HG03342 (cell line): ENCODE measurements around the gene SLC35F3.
"Not testable (repeated sequence)": the region's sequence is repeated elsewhere in the genome, so short reads cannot be mapped to it uniquely, and the experiment has no call there.

Experiments
- ATAC-seq: cut with Tn5 transposase; IDR thresholded peaks from one replicate; pipeline ENCODE4 v1.9.1; 2021; ENCODE audit warnings: mild to moderate bottlenecking, moderate library complexity; ENCODE audit not compliant: unreplicated experiment

SLC35F3 gene

DNA sequence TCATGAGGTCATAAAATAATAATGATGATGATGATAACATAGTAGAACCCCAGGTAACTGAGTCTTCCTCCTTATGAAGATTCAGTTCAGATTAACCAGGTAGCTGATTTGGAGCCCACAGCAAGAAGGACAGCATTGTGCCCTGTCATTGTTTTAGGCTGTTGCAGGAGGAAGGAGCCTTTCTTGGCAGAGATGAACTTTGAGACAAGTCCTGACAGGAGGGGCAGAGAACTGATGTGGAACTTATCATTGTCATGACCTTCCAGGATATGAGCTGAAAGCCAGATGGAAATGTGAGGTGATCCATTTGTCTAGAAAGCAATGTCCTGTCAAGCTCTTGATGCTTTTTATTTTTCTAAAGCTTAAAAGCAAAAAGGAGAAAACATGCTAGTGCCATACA, 336.2 kb downstream of the SLC35F3 start:
- no peak for ATAC-seq

DNA sequence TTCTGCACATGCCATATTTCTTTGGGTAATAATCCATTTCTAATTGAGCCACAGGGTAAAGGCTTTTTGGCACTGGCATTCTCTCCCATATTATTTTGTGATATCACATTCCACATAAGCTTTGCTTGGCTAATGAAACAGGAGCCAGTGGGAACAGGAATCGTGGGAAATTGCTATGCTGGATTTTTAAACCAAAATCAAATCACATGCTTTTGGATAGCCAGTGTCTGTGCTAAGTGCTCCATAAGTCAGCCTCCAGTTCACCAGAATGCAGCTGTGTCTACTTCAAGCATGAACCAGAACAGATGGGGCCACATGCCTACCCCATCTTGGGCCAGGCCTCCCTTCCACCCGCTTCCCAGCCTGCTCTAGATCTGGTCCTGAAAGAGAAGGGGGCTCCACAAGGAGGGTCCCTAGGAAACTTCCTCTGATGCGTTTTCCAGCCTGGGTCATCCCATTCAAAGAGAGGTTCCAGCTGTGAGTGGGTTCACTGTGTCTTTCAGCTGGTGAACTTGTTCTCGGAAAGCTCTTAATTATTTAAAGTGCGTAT, 337.5 kb downstream of the SLC35F3 start:
- no peak for ATAC-seq

DNA sequence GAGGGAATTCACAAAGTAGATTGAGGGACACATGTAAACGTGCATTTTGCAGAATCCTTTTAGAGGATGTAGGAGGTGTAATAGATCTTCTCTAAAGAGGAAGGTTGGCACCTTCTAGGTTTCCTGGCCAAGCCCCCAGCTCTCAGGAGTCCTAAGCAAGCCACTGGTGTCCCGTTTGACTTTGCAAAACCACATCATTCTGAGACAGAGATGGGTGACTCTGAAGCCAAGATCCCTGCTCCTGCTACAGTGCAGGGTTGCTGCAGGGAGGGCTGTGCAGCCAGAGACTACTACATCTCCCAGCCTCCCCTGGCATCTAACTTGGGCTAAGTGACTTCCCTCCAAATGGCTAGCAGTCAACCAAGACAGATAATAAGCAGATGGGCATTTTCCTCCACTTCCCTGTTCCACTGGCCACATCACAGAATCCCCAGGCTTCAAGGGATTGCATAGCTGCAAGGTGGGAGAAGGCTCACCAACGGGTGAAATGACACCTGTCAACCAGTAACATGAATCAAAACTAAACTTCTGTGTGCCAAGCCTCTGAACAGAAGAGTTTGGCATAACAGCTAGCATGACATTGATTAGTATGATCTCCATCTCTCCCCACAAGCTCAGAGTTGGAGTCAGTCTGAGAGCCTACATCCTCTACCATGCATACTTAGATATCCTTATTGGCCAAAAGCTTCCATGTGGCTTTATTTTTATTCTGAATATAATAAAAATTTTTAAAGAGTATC, 339.2 kb downstream of the SLC35F3 start:
- no peak for ATAC-seq

DNA sequence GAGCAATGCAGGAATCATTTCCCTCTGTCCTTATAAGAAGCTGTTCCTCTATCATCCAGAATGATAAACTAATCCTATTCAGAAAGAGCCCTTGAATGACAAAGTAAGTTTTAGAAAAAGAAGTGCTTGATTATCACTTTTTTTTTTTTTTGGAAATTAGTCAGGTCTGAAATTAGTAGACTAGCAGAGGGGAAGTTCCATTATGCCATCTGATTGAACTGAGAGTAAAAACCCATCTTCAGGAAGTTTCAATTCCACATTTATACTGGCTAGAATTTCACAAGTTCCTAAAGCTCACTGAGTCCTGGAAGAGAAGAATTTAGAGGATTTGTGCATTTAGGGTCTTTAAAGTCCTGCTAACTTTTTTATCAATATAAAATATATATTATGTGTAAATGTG, 340.0 kb downstream of the SLC35F3 start:
- peak; percentile 44 for ATAC-seq

DNA sequence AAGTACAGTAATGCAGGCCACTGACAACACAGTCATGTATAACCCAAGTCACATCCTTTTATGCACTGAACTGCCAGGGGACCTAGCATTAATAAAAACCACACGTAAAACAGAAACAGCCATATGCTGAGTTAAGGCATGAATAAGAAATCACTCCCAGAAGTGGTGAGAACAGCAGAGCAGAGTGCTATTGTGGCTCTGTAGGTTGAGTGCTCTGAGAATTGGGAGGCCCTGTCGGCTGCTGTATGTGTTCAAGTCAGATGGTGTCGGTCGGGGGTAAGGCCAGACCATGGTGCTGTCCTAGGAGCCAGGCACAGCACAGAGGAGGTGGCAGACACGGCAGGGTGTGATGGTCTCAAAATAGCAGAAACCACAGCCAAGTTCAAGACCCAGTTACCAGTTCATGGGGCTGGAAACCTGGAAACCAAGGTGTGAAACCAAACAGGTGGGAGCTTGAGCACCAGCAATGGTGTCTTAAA, 342.2 kb downstream of the SLC35F3 start:
- ATAC-seq = peak; percentile 83

DNA sequence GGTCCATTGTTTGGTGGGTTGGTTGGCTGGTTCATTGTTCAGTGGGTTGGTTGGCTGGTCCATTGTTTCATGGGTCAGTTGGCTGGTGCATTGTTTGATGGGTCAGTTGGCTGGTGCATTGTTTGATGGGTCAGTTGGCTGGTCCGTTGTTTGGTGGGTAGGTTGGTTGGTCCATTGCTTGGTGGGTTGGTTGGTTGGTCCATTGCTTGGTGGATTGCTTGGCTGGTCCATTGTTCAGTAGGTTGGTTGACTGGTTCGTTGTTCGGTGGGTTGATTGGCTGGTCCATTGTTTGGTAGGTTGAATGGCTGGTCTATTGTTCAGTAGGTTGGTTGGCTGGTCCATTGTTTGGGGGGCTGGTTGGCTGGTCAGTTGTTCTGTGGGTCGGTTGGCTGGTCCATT, 343.3 kb downstream of the SLC35F3 start:
- not testable (repeated sequence) for ATAC-seq

DNA sequence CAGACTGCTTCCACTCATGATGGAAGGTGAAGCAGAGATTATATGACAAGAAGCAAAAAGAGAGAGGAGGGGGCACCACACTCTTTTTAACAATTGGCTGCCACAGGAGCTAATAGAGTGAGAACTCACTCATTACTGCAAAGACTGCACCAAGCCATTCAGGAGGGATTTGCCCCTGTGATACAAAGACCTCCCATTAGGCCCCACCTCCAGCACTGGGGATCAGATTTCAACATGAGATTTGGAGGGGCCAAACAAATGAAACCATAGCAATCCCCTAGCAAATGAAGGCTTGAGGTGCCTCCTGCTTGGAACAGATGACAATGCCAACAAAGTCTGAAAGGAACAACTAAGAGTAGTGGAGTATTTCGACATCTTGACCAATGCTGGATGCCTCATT, 346.3 kb downstream of the SLC35F3 start:
- ATAC-seq = no peak

DNA sequence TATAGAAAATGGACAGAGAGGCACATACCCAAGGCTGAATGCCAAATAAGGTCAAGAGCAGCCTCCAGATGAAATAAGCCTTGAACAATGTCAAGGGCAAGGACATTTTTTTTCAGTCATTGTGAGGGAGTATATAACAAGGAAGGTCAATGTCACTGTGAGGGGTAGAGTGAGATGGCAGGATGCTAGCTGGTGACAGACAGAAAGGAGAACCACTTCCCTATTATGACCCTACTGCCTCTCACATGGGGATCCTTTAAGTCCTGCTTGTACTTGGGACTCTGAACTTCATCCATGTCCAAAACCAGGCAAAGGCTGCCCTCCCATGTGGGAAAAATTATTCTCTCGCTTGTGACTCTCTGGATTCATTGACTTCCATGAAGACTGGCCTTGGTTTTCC, 349.3 kb downstream of the SLC35F3 start:
- ATAC-seq = no peak

DNA sequence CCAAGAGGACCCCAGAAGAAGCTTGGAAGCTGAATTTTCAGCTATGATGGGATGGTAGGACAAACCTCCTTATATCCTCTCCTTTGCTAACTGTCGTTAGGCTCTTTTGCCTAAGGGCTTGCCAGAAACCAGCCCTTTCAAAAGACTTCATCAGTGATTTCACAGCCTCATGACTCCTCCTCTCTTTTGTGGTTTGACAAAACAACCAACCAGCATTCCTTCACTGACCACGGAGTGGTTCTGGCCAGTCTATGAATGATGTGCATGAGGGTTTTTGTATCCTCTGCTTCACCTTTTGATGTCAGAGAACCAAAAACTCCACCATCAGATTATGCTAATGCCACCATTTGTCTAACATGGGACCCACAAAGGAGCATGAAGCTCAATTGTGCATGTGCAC, 351.9 kb downstream of the SLC35F3 start:
- ATAC-seq = no peak

DNA sequence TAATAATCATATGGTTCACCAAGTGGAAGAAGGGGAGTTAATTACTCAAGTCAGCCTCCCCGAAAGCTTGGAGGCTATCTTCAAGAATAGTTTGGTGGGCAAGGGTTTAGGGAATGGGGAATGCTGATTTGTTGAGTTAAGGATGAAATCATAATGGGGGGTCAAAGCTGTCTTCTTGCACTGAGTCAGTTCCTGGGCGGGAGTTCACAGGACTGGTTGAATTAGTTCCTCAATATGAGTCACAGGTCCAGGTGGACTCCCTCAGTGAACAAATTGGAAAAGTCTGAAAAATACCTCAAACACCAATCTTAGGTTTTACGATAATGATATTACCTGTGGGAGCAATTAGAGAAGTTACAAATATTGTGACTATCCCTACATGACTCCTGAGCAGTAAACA, 353.6 kb downstream of the SLC35F3 start:
- no peak for ATAC-seq

DNA sequence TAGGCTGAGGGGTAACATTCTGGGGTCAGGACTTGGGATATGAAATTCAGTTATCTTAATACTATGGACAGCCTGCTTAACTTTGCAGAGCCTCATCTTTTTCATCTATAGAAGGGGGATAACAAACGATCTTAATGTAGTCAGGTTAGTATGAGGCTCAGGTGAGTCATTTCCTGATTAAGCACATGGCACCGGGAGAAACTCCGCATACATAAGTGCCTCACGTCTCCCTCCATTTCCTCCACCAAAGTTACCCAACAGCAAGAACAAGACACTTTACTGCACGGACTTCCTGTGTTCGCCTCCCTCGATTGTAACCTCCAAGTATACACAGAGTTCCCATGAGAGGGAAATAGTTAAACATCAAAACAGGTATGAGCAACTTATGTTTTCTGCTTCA, 356.1 kb downstream of the SLC35F3 start:
- ATAC-seq = no peak

DNA sequence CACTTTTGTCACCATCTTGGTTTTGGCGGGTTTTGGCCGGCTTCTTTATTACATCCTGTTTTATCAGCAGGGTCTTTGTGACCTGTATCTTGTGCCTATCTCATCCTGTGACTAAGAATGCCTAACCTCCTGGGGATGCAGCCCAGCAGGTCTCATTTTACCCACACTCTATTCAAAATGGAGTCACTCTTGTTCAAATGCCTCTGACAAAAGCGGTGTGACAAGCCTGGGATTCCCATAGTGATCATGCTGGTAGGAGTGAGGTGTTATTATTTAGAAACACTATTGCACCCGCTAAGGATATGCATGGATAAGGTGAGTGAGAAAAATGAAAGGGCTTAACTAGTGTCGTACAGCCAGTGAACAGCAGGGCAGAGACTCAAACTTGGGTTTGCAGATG, 357.1 kb downstream of the SLC35F3 start:
- ATAC-seq = no peak

DNA sequence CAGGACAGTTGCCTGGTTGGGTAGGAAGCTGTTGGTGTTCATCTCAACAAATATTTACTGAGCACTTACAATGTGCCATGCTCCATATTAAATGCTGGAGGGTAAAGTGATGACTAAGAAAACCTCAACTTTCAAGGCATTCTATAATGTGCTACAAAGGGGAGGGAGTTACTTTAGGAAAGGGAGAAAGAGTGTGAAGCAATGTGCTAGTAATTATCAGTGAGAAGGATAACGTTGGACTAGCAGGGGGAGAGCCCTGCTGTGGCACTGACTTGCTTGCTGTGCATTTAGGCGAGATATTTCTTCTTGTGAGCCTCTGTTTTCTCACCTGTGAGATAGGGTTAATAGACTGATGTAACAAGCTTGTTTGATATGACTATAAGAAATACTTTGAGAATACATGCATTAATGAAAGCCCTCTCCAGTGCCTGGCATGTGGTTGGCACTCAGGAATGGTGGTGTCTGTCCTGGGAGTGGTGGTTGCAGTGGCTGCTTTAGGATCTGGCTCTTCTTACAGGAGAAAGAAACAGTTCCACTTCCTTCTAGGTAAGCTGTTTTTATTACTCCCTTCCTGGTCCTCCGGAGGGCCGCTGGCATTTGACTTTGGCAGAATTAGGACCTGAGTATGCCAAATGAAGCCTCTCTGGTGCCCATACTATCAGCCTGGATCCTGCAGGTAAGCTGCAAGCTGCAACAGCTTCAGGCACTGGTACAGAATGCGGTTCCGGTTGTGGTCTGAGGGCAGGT, 357.7 kb downstream of the SLC35F3 start:
- ATAC-seq = no peak

DNA sequence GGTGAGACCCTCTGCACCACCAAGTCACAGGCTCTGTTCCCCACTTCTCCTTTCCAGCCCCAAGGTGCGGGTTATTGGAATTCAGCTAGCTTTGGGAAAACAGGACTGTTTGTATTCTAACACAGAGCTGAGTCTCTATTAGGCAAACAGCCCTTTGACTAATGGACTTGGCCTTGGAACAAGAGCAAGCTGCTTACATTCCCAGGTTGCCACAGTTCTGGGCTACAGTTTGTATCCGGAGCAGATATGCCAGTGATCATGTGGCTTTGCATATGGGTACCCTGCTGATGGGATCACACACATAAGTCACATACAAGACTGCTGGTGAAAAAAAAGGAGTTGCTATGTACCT, 358.3 kb downstream of the SLC35F3 start:
- ATAC-seq = no peak

DNA sequence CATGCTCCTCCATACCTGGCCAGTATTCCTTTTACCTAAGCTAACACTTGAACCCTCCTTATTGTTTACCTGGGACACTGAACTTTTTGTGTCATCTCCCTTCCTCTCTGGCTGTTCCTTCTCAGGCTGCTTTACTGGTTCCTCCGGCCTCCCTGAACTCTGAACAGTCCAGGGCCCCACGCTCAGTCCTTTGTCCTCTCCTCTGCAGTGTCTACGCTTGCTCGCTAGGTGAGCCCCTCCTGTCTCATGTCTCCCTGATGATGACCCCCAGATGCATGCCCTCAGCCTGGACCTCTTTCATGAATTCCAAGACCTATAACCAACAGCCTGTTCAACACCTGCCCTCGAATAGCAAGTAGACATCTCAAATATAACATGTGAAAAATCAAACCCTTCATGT, 360.4 kb downstream of the SLC35F3 start:
- no peak for ATAC-seq

DNA sequence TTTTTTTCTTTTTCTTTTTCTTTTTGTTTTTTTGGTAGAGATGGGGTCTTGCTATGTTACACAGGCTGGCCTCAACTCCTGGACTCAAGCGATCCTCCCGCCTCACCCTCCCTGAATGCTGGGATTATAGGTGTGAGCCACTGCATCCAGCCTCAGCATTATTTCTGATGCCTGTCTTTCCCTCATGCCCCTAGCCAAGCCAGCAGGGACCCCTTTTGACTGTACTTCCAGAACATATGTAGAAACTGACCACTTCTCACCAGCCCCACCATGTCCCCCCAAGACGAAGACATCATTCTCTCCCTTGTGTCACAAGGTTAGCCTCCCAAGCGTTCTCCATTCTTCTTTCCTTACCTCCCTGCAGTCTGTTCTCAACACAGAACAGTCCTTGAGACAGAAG, 360.8 kb downstream of the SLC35F3 start:
- ATAC-seq = no peak

DNA sequence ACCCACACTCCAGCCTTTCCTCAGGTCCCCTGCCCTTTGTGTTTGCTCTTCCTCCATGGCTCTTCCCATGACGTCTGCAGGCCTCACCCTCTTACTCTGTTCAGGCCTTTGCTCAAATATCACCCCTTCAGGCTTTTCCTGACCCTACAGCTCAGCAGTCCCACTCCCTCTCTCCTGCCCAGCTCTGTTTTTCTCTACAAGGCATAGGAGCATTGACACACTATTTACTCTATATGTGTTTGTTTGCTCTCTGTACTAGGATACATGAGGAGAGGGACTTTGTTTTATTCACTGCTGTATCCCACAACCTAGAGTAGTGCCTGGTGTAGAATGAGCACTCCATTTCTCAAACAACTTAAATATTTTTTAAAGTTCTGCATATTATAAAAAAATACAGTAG, 361.4 kb downstream of the SLC35F3 start:
- ATAC-seq = no peak

DNA sequence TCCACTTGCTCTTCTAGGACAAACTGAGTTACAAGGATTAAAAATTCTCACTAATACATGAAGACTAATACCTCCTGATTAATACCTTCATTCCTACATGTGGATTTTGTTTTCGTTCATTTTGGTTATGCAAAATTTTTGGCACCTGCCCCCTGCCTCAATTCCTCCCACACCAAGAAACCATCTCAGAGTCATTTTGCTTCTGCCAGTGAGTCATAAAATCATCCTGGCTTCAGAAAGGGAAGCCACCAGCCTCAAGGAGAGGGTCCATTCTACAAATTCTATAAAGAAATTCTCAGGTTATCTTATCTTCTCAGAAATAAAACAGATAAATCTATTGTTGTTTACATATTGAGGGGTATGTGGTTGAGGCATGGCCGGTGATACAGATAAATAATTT, 365.6 kb downstream of the SLC35F3 start:
- no peak for ATAC-seq

DNA sequence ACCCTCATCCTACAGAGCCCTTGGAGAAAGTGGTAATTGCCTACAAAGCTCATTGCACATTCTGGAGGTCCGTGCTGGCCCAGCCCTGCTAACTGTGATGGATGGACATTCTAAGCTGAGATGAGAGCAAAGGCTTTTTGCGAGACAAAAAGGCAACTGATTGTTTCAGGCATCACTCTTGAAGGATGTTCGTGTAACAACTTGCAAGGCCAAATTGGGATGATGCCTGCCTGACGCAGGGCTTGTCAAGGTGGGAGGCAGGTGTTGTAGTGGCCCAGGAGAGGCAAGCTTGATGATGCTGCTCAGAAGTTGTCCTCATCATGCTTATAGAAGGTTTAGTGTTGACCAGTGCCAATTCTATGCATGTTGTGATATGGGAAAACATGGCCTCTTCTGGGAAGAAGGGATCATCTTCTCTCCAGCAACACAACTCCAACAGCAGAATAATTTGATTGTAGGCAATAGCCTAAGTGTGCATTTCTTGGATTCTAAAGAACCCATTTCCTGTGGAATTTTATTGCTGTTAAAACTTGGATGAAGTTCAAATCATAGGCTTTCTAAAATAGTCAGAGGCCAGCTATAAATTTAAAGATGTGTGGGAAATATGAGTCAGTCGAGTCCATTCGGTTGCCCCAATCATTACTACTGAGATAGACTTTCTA, 366.2 kb downstream of the SLC35F3 start:
- no peak for ATAC-seq

DNA sequence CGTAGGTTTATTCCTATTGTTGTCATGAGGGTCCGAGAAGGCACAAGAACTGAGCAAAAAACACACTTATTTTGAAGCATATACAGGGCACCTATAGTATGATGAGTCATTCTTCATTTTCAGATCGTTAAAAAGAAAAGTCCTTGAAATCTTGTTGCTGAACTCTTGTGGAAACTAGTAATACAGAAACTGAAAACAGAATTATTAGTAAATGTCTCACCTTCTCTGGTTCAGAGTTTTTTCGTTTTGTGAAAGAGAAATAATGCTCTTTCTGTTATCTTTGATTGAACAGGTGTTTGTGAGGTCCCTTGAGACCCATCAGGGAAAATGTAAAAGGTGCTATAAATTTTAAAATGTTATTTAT, 366.7 kb downstream of the SLC35F3 start:
- peak; percentile 96 for ATAC-seq

DNA sequence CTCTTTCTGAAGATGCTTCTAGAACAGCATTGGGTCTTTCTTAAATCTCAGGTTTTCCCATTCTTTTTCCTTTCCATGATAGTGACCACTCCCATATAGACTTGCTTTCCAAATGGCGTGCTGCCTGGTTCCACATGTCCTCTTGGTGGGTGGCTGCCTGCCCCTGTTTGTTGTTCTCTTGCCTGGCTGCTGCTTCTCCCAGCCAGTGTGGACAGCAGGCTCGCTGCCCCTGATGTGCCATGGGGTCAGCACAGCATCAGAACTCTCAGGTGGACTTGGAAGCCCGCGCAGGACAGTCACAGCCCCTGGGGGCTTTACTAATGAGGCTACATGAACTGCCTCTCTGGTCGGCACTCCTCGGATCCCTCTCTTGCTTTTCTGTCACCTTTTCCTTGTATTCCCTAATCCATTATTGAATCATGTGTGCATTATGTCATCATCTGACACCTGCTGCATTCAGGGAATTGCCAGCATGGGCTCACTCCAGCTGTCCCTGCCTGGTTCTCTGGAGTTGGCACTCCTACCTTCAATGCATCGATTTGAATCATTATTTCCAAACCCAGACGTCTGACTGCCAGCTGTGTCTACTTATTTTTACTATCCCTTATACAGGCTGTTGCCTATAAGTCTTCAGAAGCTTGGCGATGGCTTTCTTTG, 368.3 kb downstream of the SLC35F3 start:
- ATAC-seq = no peak
